Peyer's patch (tissue), 4 donors: ENCODE data around the gene PDIA5. TPM values are rescaled to one million over a fixed set of nuclear protein-coding genes. Genes with fewer than 3 reads are reported as not detected.

Source experiments
- DNase-seq, 3 donors: peaks; one replicate each; pipeline ENCODE4 v3.0.0-alpha.2; 2017 to 2019
- H3K27ac ChIP-seq, 4 donors: fragments of 200-600 bp; sonication (generic); one replicate each; pipeline ENCODE4 v1.5.1; 2016 to 2019
- H3K27me3 ChIP-seq, 2 donors: fragments of 200-600 bp; sonication (generic); one replicate each; pipeline ENCODE4 v1.5.1; 2019
- H3K36me3 ChIP-seq, 3 donors: fragments of 200-600 bp; sonication (generic); one replicate each; pipeline ENCODE4 v1.5.1; 2016 to 2019
- H3K4me1 ChIP-seq, 4 donors: fragments of 200-600 bp; sonication (generic); one replicate each; pipeline ENCODE4 v1.5.1; 2016 to 2019
- H3K4me3 ChIP-seq, 4 donors: fragments of 200-600 bp; sonication (generic); 1 replicate in 3 of 4; 2 replicates in 1 of 4; pipeline ENCODE4 v1.5.1; 2016 to 2019; ENCODE audit warnings: mild to moderate bottlenecking in 1 of 4
- H3K9me3 ChIP-seq, 4 donors: fragments of 200-600 bp; sonication (generic); one replicate each; pipeline ENCODE4 v1.5.1; 2016 to 2019; ENCODE audit warnings: mild to moderate bottlenecking in 1 of 4
- POLR2A ChIP-seq, 2 donors: fragments of 450-650 bp; IDR thresholded peaks; one replicate each; pipeline ENCODE4 v1.5.1; 2017; ENCODE audit warnings: antibody characterized with exemption in 2 of 2, mild to moderate bottlenecking in 2 of 2, moderate library complexity in 2 of 2
- total RNA-seq, 4 donors: library from RNA; depleted of rRNA; stranded (reverse); fragments of >200 nt; gene quantifications; one replicate each; pipeline ENCODE4 v1.1.0, GENCODE V29; 2016
- TF ChIP-seq, protein P1 (sequence below), 6 experiments: fragments of 450-650 bp in 4 of 6; fragments of 200-600 bp in 2 of 6; sonication (generic) in 1 of 6; IDR thresholded peaks; one replicate each; pipeline ENCODE4 v1.5.1; 2017 to 2019; ENCODE audit warnings: antibody characterized with exemption in 6 of 6, mild to moderate bottlenecking in 3 of 6, moderate library complexity in 1 of 6

The PDIA5 gene
- 10 to 100 TPM; 13.7 to 63.5 (median 19.4) TPM for total RNA-seq

DNA sequence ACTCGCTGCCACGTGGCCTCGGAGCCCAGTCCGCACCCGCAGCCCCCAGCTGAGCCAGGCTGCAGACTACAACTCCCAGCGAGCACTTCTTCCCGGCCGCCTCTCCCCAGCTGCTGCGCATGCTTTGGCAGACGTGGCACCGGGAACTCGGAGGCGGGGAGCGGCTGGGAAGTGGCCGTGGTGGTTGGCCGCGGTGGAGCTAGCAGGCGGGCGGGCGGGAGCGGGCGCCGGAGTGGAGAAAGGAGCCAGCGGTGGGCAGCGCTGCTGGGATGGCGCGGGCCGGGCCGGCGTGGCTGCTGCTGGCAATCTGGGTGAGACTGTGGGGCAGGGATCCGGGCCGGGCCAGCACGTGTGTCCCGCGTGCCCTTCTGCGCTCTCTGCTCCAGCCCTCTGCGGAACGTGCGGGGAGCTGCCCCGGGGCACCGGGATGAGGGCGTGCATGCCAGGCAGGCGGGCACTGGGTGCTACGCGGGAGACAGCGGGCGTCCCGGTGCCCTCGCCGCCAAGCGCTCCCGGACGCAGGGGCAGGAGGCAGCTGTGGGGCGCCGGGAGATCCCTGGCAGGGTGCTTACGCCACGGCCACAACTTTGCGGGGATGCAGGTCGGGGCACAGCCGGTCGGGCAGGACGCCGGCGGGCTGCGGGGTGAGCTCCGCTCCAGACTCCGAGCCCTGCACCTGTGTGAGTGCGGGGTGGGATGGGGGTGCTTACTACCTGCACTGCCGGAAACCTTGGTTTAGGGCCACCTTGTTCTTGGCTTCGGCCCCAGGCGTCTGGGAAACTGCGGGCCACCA, at the start of gene PDIA5:
TSS of gene PDIA5 (plus strand) at position 130 of the 793 bp plus-strand sequence. CDS start at position 270, 140 bp downstream.
- H3K36me3 ChIP-seq: no peaks in the 10 kb centered on the region
- DNase-seq: peak; percentile 67 to 92 (median 91)
- TF ChIP-seq POLR2A (IDR thresholded peaks at IDR 0.05): peak; percentile 67 to 80
- TF ChIP-seq, protein P1, sequence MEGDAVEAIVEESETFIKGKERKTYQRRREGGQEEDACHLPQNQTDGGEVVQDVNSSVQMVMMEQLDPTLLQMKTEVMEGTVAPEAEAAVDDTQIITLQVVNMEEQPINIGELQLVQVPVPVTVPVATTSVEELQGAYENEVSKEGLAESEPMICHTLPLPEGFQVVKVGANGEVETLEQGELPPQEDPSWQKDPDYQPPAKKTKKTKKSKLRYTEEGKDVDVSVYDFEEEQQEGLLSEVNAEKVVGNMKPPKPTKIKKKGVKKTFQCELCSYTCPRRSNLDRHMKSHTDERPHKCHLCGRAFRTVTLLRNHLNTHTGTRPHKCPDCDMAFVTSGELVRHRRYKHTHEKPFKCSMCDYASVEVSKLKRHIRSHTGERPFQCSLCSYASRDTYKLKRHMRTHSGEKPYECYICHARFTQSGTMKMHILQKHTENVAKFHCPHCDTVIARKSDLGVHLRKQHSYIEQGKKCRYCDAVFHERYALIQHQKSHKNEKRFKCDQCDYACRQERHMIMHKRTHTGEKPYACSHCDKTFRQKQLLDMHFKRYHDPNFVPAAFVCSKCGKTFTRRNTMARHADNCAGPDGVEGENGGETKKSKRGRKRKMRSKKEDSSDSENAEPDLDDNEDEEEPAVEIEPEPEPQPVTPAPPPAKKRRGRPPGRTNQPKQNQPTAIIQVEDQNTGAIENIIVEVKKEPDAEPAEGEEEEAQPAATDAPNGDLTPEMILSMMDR (IDR thresholded peaks at IDR 0.05): peak in 1 of 6 experiments; percentile 5
- H3K27me3 ChIP-seq: no peaks in the 10 kb centered on the region
- H3K4me1 ChIP-seq: peaks cover 0 to 16% (median 0%) of the 10 kb centered on the region in 4 donors
- H3K9me3 ChIP-seq: no peaks in the 10 kb centered on the region
- peak within 1 kb of the TSS; percentile 66 to 83 (median 79) for H3K27ac ChIP-seq
- peak within 1 kb of the TSS; percentile 69 to 84 (median 76) for H3K4me3 ChIP-seq

- Histone ChIP-seq H3K4me1 (no peaks in the 10 kb centered on the region), H3K27ac (no peak overlapping the region), H3K36me3 (no peaks in the 10 kb centered on the region), H3K27me3 (no peaks in the 10 kb centered on the region), H3K9me3 (no peaks in the 10 kb centered on the region), H3K4me3 (no peak overlapping the region)
- no peak for DNase-seq
- TF ChIP-seq, protein P1 (IDR thresholded peaks at IDR 0.05): no peak
- TF ChIP-seq POLR2A (IDR thresholded peaks at IDR 0.05): no peak
Observed at GRCh38 chr3:123018683-123019082, 48.1 kb upstream of the PDIA5 start.

GRCh38 chr3:123019161-123019560, 47.7 kb upstream of the PDIA5 start:
- Histone ChIP-seq H3K4me1 (no peaks in the 10 kb centered on the region), H3K9me3 (no peaks in the 10 kb centered on the region), H3K27ac (no peak overlapping the region), H3K36me3 (no peaks in the 10 kb centered on the region), H3K27me3 (no peaks in the 10 kb centered on the region), H3K4me3 (no peak overlapping the region)
- no peak for DNase-seq
- TF ChIP-seq, protein P1 (IDR thresholded peaks at IDR 0.05): no peak
- no peak for TF ChIP-seq POLR2A (IDR thresholded peaks at IDR 0.05)

GRCh38 chr3:123019591-123019990, 47.2 kb upstream of the PDIA5 start:
- Histone ChIP-seq H3K27ac (no peak overlapping the region), H3K27me3 (peaks cover 0 to 2% of the 10 kb centered on the region in 2 donors), H3K4me1 (no peaks in the 10 kb centered on the region), H3K9me3 (no peaks in the 10 kb centered on the region), H3K4me3 (no peak overlapping the region), H3K36me3 (no peaks in the 10 kb centered on the region)
- TF ChIP-seq POLR2A (IDR thresholded peaks at IDR 0.05): no peak
- TF ChIP-seq, protein P1 (IDR thresholded peaks at IDR 0.05): no peak
- no peak for DNase-seq

- H3K36me3 ChIP-seq: no peaks in the 10 kb centered on the region
- H3K27me3 ChIP-seq: peaks cover 0 to 4% of the 10 kb centered on the region in 2 donors
- no peak for DNase-seq
- H3K4me1 ChIP-seq: no peaks in the 10 kb centered on the region
- H3K27ac ChIP-seq: no peak overlapping the region
- TF ChIP-seq, protein P1 (IDR thresholded peaks at IDR 0.05): no peak
- no peak for TF ChIP-seq POLR2A (IDR thresholded peaks at IDR 0.05)
- H3K4me3 ChIP-seq: no peak overlapping the region
- H3K9me3 ChIP-seq: no peaks in the 10 kb centered on the region
Observed at GRCh38 chr3:123020709-123021108, 46.1 kb upstream of the PDIA5 start.
